Caco-2 (cell line): Measurements from ENCODE around the gene CCDC87. TPM values are rescaled to one million over a fixed set of nuclear protein-coding genes. Genes with fewer than 3 reads are reported as not detected.

Experiments used
- BruUV-seq: library from RNA; stranded (reverse); fragments of 400-500 nt; replicated peaks from 2 replicates; lab custom pipeline; 2021; lab: Mats Ljungman, UMichigan
- CTCF ChIA-PET: fragments of 300-600 bp; sonication (Branson Sonifier 250); formaldehyde crosslinking; loops from one replicate; lab custom pipeline; 2022; ENCODE audit warnings: antibody characterized with exemption; lab: Charles Lee
- POLR2A ChIA-PET: fragments of 300-600 bp; sonication (Branson Sonifier 250); formaldehyde crosslinking; loops from one replicate; lab custom pipeline; 2022; ENCODE audit warnings: antibody characterized with exemption; lab: Charles Lee
- DNase-seq, 2 experiments: peaks; one replicate each; pipeline versions ENCODE4 v3.0.0 to v3.0.0-alpha.2; 2020 to 2022
- H3K27me3 ChIP-seq: replicated peaks from 2 replicates; pipeline ENCODE4 v1.6.0; 2011; ENCODE audit warnings: low read length; ENCODE audit not compliant: control insufficient read depth, insufficient read depth
- H3K36me3 ChIP-seq: 2 replicates; pipeline ENCODE4 v1.5.1; 2011; ENCODE audit warnings: low read length; ENCODE audit not compliant: control insufficient read depth, insufficient read depth
- H3K4me1 ChIP-seq: fragments of 250-450 bp; sonication (Bioruptor Pico); 2 replicates; pipeline ENCODE4 v1.5.1; 2020; ENCODE audit warnings: mild to moderate bottlenecking
- H3K4me3 ChIP-seq: 2 replicates; pipeline ENCODE4 v1.5.1; 2011; ENCODE audit warnings: low read depth, mild to moderate bottlenecking, control low read depth, low read length
- H3K9me3 ChIP-seq: fragments of 250-450 bp; sonication (Bioruptor Pico); 2 replicates; pipeline ENCODE4 v1.5.1; 2020; ENCODE audit warnings: mild to moderate bottlenecking, moderate library complexity
- H3K27ac Mint-ChIP-seq: one replicate; pipeline ENCODE4 v1.8.0; 2022; ENCODE audit warnings: mixed read lengths; ENCODE audit not compliant: unreplicated experiment
- H3K27me3 Mint-ChIP-seq: one replicate; pipeline ENCODE4 v1.8.0; 2022; ENCODE audit warnings: mixed read lengths; ENCODE audit not compliant: insufficient read depth, unreplicated experiment
- H3K36me3 Mint-ChIP-seq: one replicate; pipeline ENCODE4 v1.8.0; 2022; ENCODE audit warnings: mild to moderate bottlenecking, mixed read lengths; ENCODE audit not compliant: insufficient read depth, unreplicated experiment
- H3K4me1 Mint-ChIP-seq: one replicate; pipeline ENCODE4 v1.8.0; 2022; ENCODE audit warnings: low read depth, mixed read lengths; ENCODE audit not compliant: unreplicated experiment
- H3K4me3 Mint-ChIP-seq: one replicate; pipeline ENCODE4 v1.8.0; 2022; ENCODE audit warnings: mild to moderate bottlenecking, moderate library complexity, mixed read lengths; ENCODE audit not compliant: unreplicated experiment
- H3K9me3 Mint-ChIP-seq: one replicate; pipeline ENCODE4 v1.8.0; 2022; ENCODE audit warnings: mixed read lengths; ENCODE audit not compliant: unreplicated experiment
- intact Hi-C: fragments of 100-400 bp; cut with micrococcal nuclease; formaldehyde crosslinking; loops from one replicate; pipeline ENCODE4 v1.10.0; 2022; ENCODE audit not compliant: unreplicated experiment
- total RNA-seq: library from RNA; stranded (reverse); gene quantifications from 2 replicates; pipeline ENCODE4 v1.2.3, GENCODE V29; 2022
- TF ChIP-seq, protein P1 (sequence below), 2 experiments: fragments of 200-600 bp in 1 of 2; IDR thresholded peaks; 1 replicate in 1 of 2; 2 replicates in 1 of 2; pipeline versions ENCODE4 v1.5.1 to v1.8.0; 2011 to 2022; ENCODE audit warnings: antibody characterized with exemption in 1 of 2, control low read depth in 1 of 2, inconsistent platforms in 1 of 2, low read depth in 1 of 2, low read length in 1 of 2, mild to moderate bottlenecking in 1 of 2, moderate library complexity in 1 of 2; ENCODE audit not compliant: insufficient read depth in 1 of 2, severe bottlenecking in 1 of 2, unreplicated experiment in 1 of 2

Gene CCDC87
- total RNA-seq, 1 experiment from 2014 or later: 1.0 TPM

DNA sequence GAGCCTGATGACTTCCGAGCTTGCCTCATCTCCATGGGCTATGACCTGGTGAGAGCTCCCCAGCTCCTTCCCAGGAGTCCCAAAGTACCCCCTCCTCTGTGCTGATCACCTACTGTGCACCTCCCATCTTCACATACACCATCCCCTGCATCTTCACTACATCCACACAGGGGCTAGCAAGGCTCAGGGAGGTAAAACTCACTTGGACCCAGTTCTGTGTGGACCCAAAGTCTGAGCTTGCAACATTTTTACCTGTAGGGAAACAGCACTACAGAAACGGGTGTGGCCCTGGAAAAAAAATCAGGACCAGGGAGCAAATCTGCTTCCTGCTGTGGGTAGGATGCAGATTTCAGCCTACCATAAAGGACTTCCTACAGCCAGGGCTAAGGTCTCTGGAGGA is 30.6 kb downstream of the CCDC87 start:
- Mint-ChIP-seq H3K27ac (no peak overlapping the region), H3K4me3 (no peak overlapping the region), H3K9me3 (no peaks in the 10 kb centered on the region), H3K27me3 (no peaks in the 10 kb centered on the region), H3K36me3 (no peaks in the 10 kb centered on the region), H3K4me1 (no peaks in the 10 kb centered on the region)
- no TSS peak for BruUV-seq
- intact Hi-C loops: no loop called here
- Histone ChIP-seq H3K9me3 (no peaks in the 10 kb centered on the region), H3K4me3 (no peak overlapping the region), H3K36me3 (no peaks in the 10 kb centered on the region), H3K27me3 (no peaks in the 10 kb centered on the region), H3K4me1 (no peaks in the 10 kb centered on the region)
- CTCF ChIA-PET: interaction anchor here (0.7 to 1.3 kb wide), 3 partner anchors 27 to 39 kb away, joined by 3 read pairs; no protein-coding TSS in a partner anchor
- DNase-seq: no peak
- TF ChIP-seq, protein P1, sequence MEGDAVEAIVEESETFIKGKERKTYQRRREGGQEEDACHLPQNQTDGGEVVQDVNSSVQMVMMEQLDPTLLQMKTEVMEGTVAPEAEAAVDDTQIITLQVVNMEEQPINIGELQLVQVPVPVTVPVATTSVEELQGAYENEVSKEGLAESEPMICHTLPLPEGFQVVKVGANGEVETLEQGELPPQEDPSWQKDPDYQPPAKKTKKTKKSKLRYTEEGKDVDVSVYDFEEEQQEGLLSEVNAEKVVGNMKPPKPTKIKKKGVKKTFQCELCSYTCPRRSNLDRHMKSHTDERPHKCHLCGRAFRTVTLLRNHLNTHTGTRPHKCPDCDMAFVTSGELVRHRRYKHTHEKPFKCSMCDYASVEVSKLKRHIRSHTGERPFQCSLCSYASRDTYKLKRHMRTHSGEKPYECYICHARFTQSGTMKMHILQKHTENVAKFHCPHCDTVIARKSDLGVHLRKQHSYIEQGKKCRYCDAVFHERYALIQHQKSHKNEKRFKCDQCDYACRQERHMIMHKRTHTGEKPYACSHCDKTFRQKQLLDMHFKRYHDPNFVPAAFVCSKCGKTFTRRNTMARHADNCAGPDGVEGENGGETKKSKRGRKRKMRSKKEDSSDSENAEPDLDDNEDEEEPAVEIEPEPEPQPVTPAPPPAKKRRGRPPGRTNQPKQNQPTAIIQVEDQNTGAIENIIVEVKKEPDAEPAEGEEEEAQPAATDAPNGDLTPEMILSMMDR (IDR thresholded peaks at IDR 0.05; ENCODE audit: insufficient read depth in 1 of 2, low read depth in 1 of 2, low read length in 1 of 2, severe bottlenecking in 1 of 2, unreplicated experiment in 1 of 2): no peak
- POLR2A ChIA-PET: interaction anchor here (1.4 kb wide), 1 partner anchor 54 kb away, joined by 3 read pairs; no protein-coding TSS in a partner anchor

DNA sequence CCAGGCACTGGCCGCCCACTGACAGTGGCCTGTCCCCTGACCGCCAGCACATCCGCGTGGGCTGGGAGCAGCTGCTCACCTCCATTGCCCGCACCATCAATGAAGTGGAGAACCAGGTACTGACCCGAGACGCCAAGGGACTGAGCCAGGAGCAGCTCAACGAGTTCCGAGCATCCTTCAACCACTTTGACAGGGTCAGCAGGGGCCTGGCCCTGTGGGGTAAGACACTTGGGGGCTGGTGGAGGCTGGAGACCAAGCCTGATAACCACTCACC is 31.0 kb downstream of the CCDC87 start:
- no peak overlapping the region for H3K4me3 Mint-ChIP-seq
- no TSS peak for BruUV-seq
- H3K36me3 Mint-ChIP-seq: no peaks in the 10 kb centered on the region
- no peaks in the 10 kb centered on the region for H3K9me3 Mint-ChIP-seq
- no peak for DNase-seq
- TF ChIP-seq, protein P1 (IDR thresholded peaks at IDR 0.05; ENCODE audit: insufficient read depth in 1 of 2, low read depth in 1 of 2, low read length in 1 of 2, severe bottlenecking in 1 of 2, unreplicated experiment in 1 of 2): no peak
- no peak overlapping the region for H3K27ac Mint-ChIP-seq
- ChIA-PET POLR2A (interaction anchor here (1.4 kb wide), 1 partner anchor 54 kb away, joined by 3 read pairs; no protein-coding TSS in a partner anchor), CTCF (interaction anchor here (0.7 to 1.3 kb wide), 3 partner anchors 28 to 39 kb away, joined by 3 read pairs; no protein-coding TSS in a partner anchor)
- H3K4me1 Mint-ChIP-seq: no peaks in the 10 kb centered on the region
- H3K4me1 ChIP-seq: no peaks in the 10 kb centered on the region
- no peaks in the 10 kb centered on the region for H3K27me3 Mint-ChIP-seq
- H3K36me3 ChIP-seq: no peaks in the 10 kb centered on the region
- H3K27me3 ChIP-seq: no peaks in the 10 kb centered on the region
- no peaks in the 10 kb centered on the region for H3K9me3 ChIP-seq
- intact Hi-C loops: no loop called here
- H3K4me3 ChIP-seq: no peak overlapping the region

DNA sequence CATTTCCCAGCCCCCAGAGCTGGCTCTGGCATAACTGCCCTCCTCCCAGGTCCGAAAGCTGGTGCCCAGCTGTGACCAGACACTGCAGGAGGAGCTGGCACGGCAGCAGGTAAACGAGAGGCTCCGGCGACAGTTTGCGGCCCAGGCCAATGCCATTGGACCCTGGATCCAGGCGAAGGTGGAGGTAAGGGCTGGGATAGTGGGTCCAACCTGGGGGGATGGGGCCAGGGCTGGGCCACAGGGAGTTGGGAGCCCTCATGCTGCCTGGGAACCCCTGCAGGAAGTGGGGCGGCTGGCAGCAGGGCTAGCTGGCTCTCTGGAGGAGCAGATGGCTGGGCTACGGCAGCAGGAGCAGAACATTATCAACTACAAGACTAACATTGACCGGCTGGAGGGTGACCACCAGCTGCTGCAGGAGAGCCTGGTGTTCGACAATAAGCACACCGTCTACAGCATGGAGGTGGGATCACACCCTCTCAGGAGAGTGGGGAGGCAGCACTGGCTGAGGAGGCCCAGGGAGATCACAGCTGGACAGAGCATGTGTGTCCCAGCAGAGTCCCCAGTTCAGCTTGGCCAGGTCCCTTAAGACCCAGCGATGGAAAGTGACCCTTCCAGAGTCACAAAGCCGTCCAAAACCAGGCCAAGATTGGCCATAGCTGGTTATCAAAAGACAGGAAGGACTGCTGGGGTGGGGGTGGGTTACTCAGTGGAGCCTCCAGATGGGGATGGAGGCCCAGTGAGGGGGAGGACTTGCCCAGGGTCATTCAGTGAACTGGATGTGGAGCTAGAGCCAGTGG is 31.5 kb downstream of the CCDC87 start:
- intact Hi-C loops: no loop called here
- Histone ChIP-seq H3K27me3 (no peaks in the 10 kb centered on the region), H3K36me3 (no peaks in the 10 kb centered on the region), H3K4me1 (no peaks in the 10 kb centered on the region), H3K9me3 (no peaks in the 10 kb centered on the region), H3K4me3 (no peak overlapping the region)
- no peak for DNase-seq
- TF ChIP-seq, protein P1 (IDR thresholded peaks at IDR 0.05; ENCODE audit: insufficient read depth in 1 of 2, low read depth in 1 of 2, low read length in 1 of 2, severe bottlenecking in 1 of 2, unreplicated experiment in 1 of 2): no peak
- H3K4me1 Mint-ChIP-seq: no peaks in the 10 kb centered on the region
- ChIA-PET CTCF (interaction anchor here (0.6 to 1.3 kb wide), 4 partner anchors 28 to 40 kb away, joined by 3 read pairs; no protein-coding TSS in a partner anchor), POLR2A (interaction anchor here (1.4 kb wide), 1 partner anchor 55 kb away, joined by 3 read pairs; no protein-coding TSS in a partner anchor)
- no peaks in the 10 kb centered on the region for H3K9me3 Mint-ChIP-seq
- H3K36me3 Mint-ChIP-seq: no peaks in the 10 kb centered on the region
- no peaks in the 10 kb centered on the region for H3K27me3 Mint-ChIP-seq
- H3K4me3 Mint-ChIP-seq: no peak overlapping the region
- BruUV-seq: no TSS peak
- no peak overlapping the region for H3K27ac Mint-ChIP-seq
